Esophagus squamous epithelium (tissue), 5 donors: ENCODE results near the gene AOPEP. TPM values are rescaled to one million over a fixed set of nuclear protein-coding genes. Genes with fewer than 3 reads are reported as not detected.

Source experiments
- DNase-seq: peaks from one replicate; lab custom pipeline; 2025; lab: John Stamatoyannopoulos, UW
- H3K27ac ChIP-seq, 4 donors: fragments of 200-600 bp; sonication (generic); one replicate each; pipeline ENCODE4 v1.5.1; 2016 to 2019; ENCODE audit warnings: mild to moderate bottlenecking in 1 of 4
- H3K27me3 ChIP-seq, 4 donors: fragments of 200-600 bp; sonication (generic); 1 replicate in 3 of 4; 2 replicates in 1 of 4; pipeline versions ENCODE4 v1.5.1 to v1.6.0; 2017 to 2021; ENCODE audit warnings: antibody characterized with exemption in 1 of 4
- H3K36me3 ChIP-seq, 3 donors: fragments of 200-600 bp; sonication (generic); one replicate each; pipeline ENCODE4 v1.5.1; 2016 to 2019
- H3K4me1 ChIP-seq, 3 donors: fragments of 200-600 bp; sonication (generic); one replicate each; pipeline ENCODE4 v1.5.1; 2017 to 2019
- H3K4me3 ChIP-seq, 4 donors: fragments of 200-600 bp; sonication (generic); 1 replicate in 3 of 4; 2 replicates in 1 of 4; pipeline ENCODE4 v1.5.1; 2016 to 2019; ENCODE audit warnings: mild to moderate bottlenecking in 2 of 4, moderate library complexity in 1 of 4
- H3K9me3 ChIP-seq, 3 donors: fragments of 200-600 bp; sonication (generic); one replicate each; pipeline ENCODE4 v1.5.1; 2016 to 2019
- CTCF ChIP-seq, 6 experiments: fragments of 450-650 bp in 4 of 6; fragments of 200-600 bp in 2 of 6; sonication (generic) in 2 of 6; IDR thresholded peaks; one replicate each; pipeline ENCODE4 v1.5.1; 2016 to 2019; ENCODE audit warnings: antibody characterized with exemption in 6 of 6, mild to moderate bottlenecking in 4 of 6, moderate library complexity in 4 of 6
- POLR2A ChIP-seq, 4 donors: fragments of 450-650 bp; IDR thresholded peaks; one replicate each; pipeline ENCODE4 v1.6.1; 2017; ENCODE audit warnings: antibody characterized with exemption in 4 of 4, mild to moderate bottlenecking in 4 of 4, moderate library complexity in 3 of 4
- WGBS, 2 donors: methylation state at CpG; one replicate each; pipeline ENCODE4 v1.1.5; 2018; 5-methylcytosine and 5-hydroxymethylcytosine counted together
- intact Hi-C: fragments of 100-400 bp; cut with DNase I; formaldehyde crosslinking; loops from one replicate; pipeline ENCODE4 v1.15.0; 2022
- total RNA-seq, 4 donors: library from RNA; depleted of rRNA; stranded (reverse); fragments of >200 nt; gene quantifications; one replicate each; pipeline ENCODE4 v1.1.0, GENCODE V29; 2016
- donor health status: DM: yes; HTN: yes; CAD: no.

Gene AOPEP
- total RNA-seq, 4 donors from 2014 or later = 101 to 300 (median 115) TPM

- 43 to 59% methylated on average over 11 of the region's 11 CpGs for WGBS, 2 donors
- peaks cover 11 to 62% (median 22%) of the 10 kb centered on the region in 3 donors for H3K4me1 ChIP-seq
- no peak for DNase-seq
- H3K9me3 ChIP-seq = no peaks in the 10 kb centered on the region
- H3K36me3 ChIP-seq = peaks cover 5 to 28% (median 17%) of the 10 kb centered on the region in 3 donors
- no peak overlapping the region for H3K4me3 ChIP-seq
- H3K27ac ChIP-seq = peak overlapping the region; percentile 55 to 77 (median 72)
- no peaks in the 10 kb centered on the region for H3K27me3 ChIP-seq
- TF ChIP-seq CTCF (IDR thresholded peaks at IDR 0.05) (peak in 5 of 6 experiments; percentile 21 to 72 (median 56)), POLR2A (IDR thresholded peaks at IDR 0.05) (no peak)
- intact Hi-C loops = no loop called here
Measured at GRCh38 chr9:95116002-95116807, 389.7 kb downstream of the AOPEP start.

DNA sequence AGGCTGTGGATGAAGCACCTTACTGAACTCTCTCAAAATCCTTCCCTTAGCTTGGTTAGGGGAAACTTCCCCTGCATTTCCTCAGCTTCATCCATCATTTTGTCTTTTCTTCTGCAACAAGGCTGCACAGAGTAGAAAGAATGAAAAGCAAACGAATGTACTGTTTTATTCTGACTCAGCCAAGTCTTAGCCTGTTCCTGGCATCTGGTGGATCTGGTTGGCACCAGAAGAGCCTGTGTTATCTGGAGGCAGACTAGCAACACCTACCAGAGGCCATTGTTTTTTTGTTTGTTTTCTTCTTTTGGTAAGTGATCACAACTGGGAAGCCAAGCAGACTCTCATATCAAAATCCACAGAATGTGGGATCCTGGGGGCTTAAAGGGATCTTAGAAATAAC lies 390.3 kb downstream of the AOPEP start:
- intact Hi-C loops = no loop called here
- no peaks in the 10 kb centered on the region for H3K9me3 ChIP-seq
- H3K27me3 ChIP-seq = no peaks in the 10 kb centered on the region
- H3K27ac ChIP-seq = peak overlapping the region; percentile 55 to 77 (median 72)
- peaks cover 5 to 22% (median 11%) of the 10 kb centered on the region in 3 donors for H3K36me3 ChIP-seq
- peaks cover 11 to 68% (median 22%) of the 10 kb centered on the region in 3 donors for H3K4me1 ChIP-seq
- no peak for DNase-seq
- TF ChIP-seq POLR2A (IDR thresholded peaks at IDR 0.05) (no peak), CTCF (IDR thresholded peaks at IDR 0.05) (no peak)
- WGBS, 2 donors = 0 to 42% methylated on average over 1 of the region's 1 CpG
- no peak overlapping the region for H3K4me3 ChIP-seq

DNA sequence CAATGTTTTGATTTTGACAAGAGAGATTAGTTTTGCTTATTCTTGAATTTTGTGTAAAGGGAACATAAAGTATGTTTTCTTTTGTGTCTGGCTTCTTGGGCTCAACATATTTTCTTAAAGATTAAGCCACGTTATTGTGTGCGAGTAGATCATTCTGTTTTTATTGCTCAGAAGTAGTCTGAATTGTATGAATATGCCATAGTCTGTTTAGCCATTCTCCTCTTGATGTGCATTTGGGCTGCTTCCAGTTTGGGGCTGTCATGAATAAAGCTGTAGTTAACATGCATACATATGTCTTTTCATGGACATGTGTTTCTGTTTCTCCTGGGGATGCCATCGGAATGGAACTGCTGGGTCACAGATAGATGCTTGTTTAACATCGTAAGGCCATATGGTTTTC lies 392.1 kb downstream of the AOPEP start:
- TF ChIP-seq POLR2A (IDR thresholded peaks at IDR 0.05) (no peak), CTCF (IDR thresholded peaks at IDR 0.05) (no peak)
- Histone ChIP-seq H3K27me3 (no peaks in the 10 kb centered on the region), H3K27ac (peak overlapping the region in 3 of 4 donors; percentile 9 to 77 (median 76)), H3K36me3 (peaks cover 0 to 6% (median 0%) of the 10 kb centered on the region in 3 donors), H3K4me3 (no peak overlapping the region), H3K4me1 (peaks cover 11 to 82% (median 22%) of the 10 kb centered on the region in 3 donors), H3K9me3 (no peaks in the 10 kb centered on the region)
- WGBS, 2 donors = 51 to 61% methylated on average over 4 of the region's 4 CpGs
- DNase-seq = no peak
- intact Hi-C loops = no loop called here

DNA sequence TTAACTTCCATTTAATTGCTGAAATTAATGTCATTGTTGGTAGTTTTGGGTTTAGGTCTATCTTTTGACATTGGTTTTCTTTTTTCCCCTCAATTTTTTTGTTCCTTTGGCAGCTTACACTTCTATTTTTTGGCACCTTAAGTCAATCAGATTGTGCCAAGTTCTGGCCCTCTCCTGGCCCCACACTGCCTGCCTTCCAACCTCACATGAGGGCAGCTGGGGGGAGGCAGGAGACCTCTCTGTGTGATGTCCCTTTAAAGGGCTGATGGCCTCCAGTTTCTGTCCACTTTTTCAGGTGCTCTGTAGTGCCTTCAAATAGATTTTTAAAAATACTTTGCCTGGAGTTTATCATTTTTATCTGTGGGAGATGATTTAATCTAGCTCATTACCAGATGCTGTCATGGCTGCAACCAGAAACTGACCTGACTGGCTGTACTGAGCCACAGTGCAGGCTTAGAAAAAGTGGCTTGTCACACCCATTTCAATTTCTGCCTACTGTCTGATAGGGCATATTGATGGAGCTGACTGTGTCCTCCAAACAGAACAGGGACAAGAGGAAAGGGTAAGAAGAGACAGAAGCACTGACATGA lies 394.4 kb downstream of the AOPEP start:
- no peak for DNase-seq
- Histone ChIP-seq H3K27ac (peak overlapping the region in 2 of 4 donors; percentile 45 to 49), H3K27me3 (no peaks in the 10 kb centered on the region), H3K4me3 (no peak overlapping the region), H3K4me1 (peaks cover 8 to 87% (median 31%) of the 10 kb centered on the region in 3 donors), H3K36me3 (no peaks in the 10 kb centered on the region), H3K9me3 (no peaks in the 10 kb centered on the region)
- no peak for TF ChIP-seq POLR2A (IDR thresholded peaks at IDR 0.05)
- TF ChIP-seq CTCF (IDR thresholded peaks at IDR 0.05) = no peak
- intact Hi-C loops = no loop called here
